Vagina (tissue), 2 donors: Measurements from ENCODE around the gene STXBP6. TPM values are rescaled to one million over a fixed set of nuclear protein-coding genes. Genes with fewer than 3 reads are reported as not detected.

Experiments
- DNase-seq, 2 donors: peaks; one replicate each; pipeline ENCODE4 v3.0.0-alpha.2; 2017; ENCODE audit errors: extremely low spot score in 2 of 2
- H3K27ac ChIP-seq: fragments of 200-600 bp; sonication (generic); one replicate; pipeline ENCODE4 v1.5.1; 2019
- H3K27me3 ChIP-seq: fragments of 200-600 bp; sonication (generic); one replicate; pipeline ENCODE4 v1.5.1; 2019
- H3K36me3 ChIP-seq, 2 donors: fragments of 200-600 bp; sonication (generic); one replicate each; pipeline ENCODE4 v1.5.1; 2017 to 2019
- H3K4me1 ChIP-seq: fragments of 200-600 bp; sonication (generic); one replicate; pipeline ENCODE4 v1.5.1; 2019
- H3K4me3 ChIP-seq, 2 donors: fragments of 200-600 bp; sonication (generic); 1 replicate in 1 of 2; 2 replicates in 1 of 2; pipeline ENCODE4 v1.5.1; 2016 to 2019
- H3K9me3 ChIP-seq: fragments of 200-600 bp; sonication (generic); one replicate; pipeline ENCODE4 v1.5.1; 2019
- CTCF ChIP-seq, 3 experiments: fragments of 450-650 bp in 2 of 3; fragments of 200-600 bp in 1 of 3; sonication (generic) in 1 of 3; IDR thresholded peaks; one replicate each; pipeline ENCODE4 v1.5.1; 2017 to 2019; ENCODE audit warnings: antibody characterized with exemption in 3 of 3, mild to moderate bottlenecking in 2 of 3, moderate library complexity in 2 of 3
- POLR2A ChIP-seq, 2 donors: fragments of 450-650 bp; IDR thresholded peaks; one replicate each; pipeline ENCODE4 v1.6.1; 2017; ENCODE audit warnings: antibody characterized with exemption in 2 of 2, mild to moderate bottlenecking in 2 of 2, moderate library complexity in 2 of 2
- POLR2AphosphoS5 ChIP-seq, 2 donors: sonication (generic); formaldehyde crosslinking; IDR thresholded peaks; one replicate each; pipeline ENCODE4 v1.9.0; 2017; ENCODE audit warnings: antibody characterized with exemption in 2 of 2, mild to moderate bottlenecking in 2 of 2, low read depth in 1 of 2; ENCODE audit not compliant: insufficient read depth in 1 of 2
- intact Hi-C: fragments of 100-400 bp; cut with DNase I; formaldehyde crosslinking; loops from one replicate; pipeline ENCODE4 v1.15.1; 2023
- total RNA-seq: library from RNA; depleted of rRNA; stranded (reverse); fragments of >200 nt; gene quantifications from one replicate; pipeline ENCODE4 v1.2.3, GENCODE V29; 2016

Gene STXBP6
- total RNA-seq, 1 donor from 2014 or later, result 4.4 TPM

GRCh38 chr14:24895243-24895583, 154.7 kb downstream of the STXBP6 start:
- intact Hi-C loops, result loop anchor here (5.0 kb wide), 1 partner anchor 1918 kb away; no protein-coding TSS in a partner anchor
- H3K4me3 ChIP-seq, result no peak overlapping the region
- DNase-seq, result no peak
- H3K27me3 ChIP-seq, result no peaks in the 10 kb centered on the region
- no peak for TF ChIP-seq CTCF (IDR thresholded peaks at IDR 0.05)
- no peak for TF ChIP-seq POLR2AphosphoS5 (IDR thresholded peaks at IDR 0.05; ENCODE audit: insufficient read depth in 1 of 2, low read depth in 1 of 2)
- TF ChIP-seq POLR2A (IDR thresholded peaks at IDR 0.05), result no peak
- peaks cover 5% of the 10 kb centered on the region for H3K9me3 ChIP-seq
- no peaks in the 10 kb centered on the region for H3K36me3 ChIP-seq
- no peak overlapping the region for H3K27ac ChIP-seq
- H3K4me1 ChIP-seq, result no peaks in the 10 kb centered on the region

- no peak for DNase-seq
- intact Hi-C loops, result loop anchor here (5.0 kb wide), 1 partner anchor 1917 kb away; no protein-coding TSS in a partner anchor
- Histone ChIP-seq H3K4me1 (no peaks in the 10 kb centered on the region), H3K9me3 (peaks cover 5% of the 10 kb centered on the region), H3K27ac (no peak overlapping the region), H3K4me3 (no peak overlapping the region), H3K27me3 (no peaks in the 10 kb centered on the region), H3K36me3 (no peaks in the 10 kb centered on the region)
- TF ChIP-seq CTCF (IDR thresholded peaks at IDR 0.05) (no peak), POLR2A (IDR thresholded peaks at IDR 0.05) (no peak), POLR2AphosphoS5 (IDR thresholded peaks at IDR 0.05; ENCODE audit: insufficient read depth in 1 of 2, low read depth in 1 of 2) (no peak)
Measured at GRCh38 chr14:24894583-24895242, 155.2 kb downstream of the STXBP6 start.

- no peak overlapping the region for H3K27ac ChIP-seq
- H3K27me3 ChIP-seq, result no peaks in the 10 kb centered on the region
- H3K4me1 ChIP-seq, result no peaks in the 10 kb centered on the region
- DNase-seq, result no peak
- H3K4me3 ChIP-seq, result no peak overlapping the region
- TF ChIP-seq POLR2AphosphoS5 (IDR thresholded peaks at IDR 0.05; ENCODE audit: insufficient read depth in 1 of 2, low read depth in 1 of 2) (no peak), POLR2A (IDR thresholded peaks at IDR 0.05) (no peak), CTCF (IDR thresholded peaks at IDR 0.05) (no peak)
- H3K36me3 ChIP-seq, result no peaks in the 10 kb centered on the region
- intact Hi-C loops, result no loop called here
- peaks cover 5% of the 10 kb centered on the region for H3K9me3 ChIP-seq
Measured at GRCh38 chr14:24892497-24893051, 157.4 kb downstream of the STXBP6 start.

- Histone ChIP-seq H3K4me3 (no peak overlapping the region), H3K27ac (no peak overlapping the region), H3K4me1 (no peaks in the 10 kb centered on the region), H3K27me3 (no peaks in the 10 kb centered on the region), H3K36me3 (no peaks in the 10 kb centered on the region), H3K9me3 (peaks cover 5% of the 10 kb centered on the region)
- TF ChIP-seq POLR2A (IDR thresholded peaks at IDR 0.05) (no peak), CTCF (IDR thresholded peaks at IDR 0.05) (no peak), POLR2AphosphoS5 (IDR thresholded peaks at IDR 0.05; ENCODE audit: insufficient read depth in 1 of 2, low read depth in 1 of 2) (no peak)
- DNase-seq, result no peak
- intact Hi-C loops, result no loop called here
Measured at GRCh38 chr14:24891987-24892496, 157.9 kb downstream of the STXBP6 start.

- H3K27ac ChIP-seq, result no peak overlapping the region
- H3K36me3 ChIP-seq, result no peaks in the 10 kb centered on the region
- TF ChIP-seq POLR2A (IDR thresholded peaks at IDR 0.05), result no peak
- no peak for TF ChIP-seq CTCF (IDR thresholded peaks at IDR 0.05)
- no peak for TF ChIP-seq POLR2AphosphoS5 (IDR thresholded peaks at IDR 0.05; ENCODE audit: insufficient read depth in 1 of 2, low read depth in 1 of 2)
- peaks cover 5% of the 10 kb centered on the region for H3K9me3 ChIP-seq
- H3K27me3 ChIP-seq, result no peaks in the 10 kb centered on the region
- no peaks in the 10 kb centered on the region for H3K4me1 ChIP-seq
- no peak overlapping the region for H3K4me3 ChIP-seq
- intact Hi-C loops, result no loop called here
- no peak for DNase-seq
Measured at GRCh38 chr14:24890716-24891115, 159.2 kb downstream of the STXBP6 start.
